ENCODE measurements around the gene GDF3.
"Not testable (repeated sequence)": the region's sequence is repeated elsewhere in the genome, so short reads cannot be mapped to it uniquely, and the experiment has no call there.

The GDF3 gene

GRCh38 chr12:7695566-7696197 is at the start of gene GDF3:
Gene GDF3 (minus strand): TSS chr12:7695775. CDS start chr12:7695728, 47 bp downstream.
- no peak for DNase-seq (ENCODE audit: low read depth in 2 of 2)

- DNase-seq (ENCODE audit: low read depth in 2 of 2), result no peak
These were observed 37.4 kb upstream of the GDF3 start for GRCh38 chr12:7732993-7733392.

GRCh38 chr12:7731486-7731885 is 35.9 kb upstream of the GDF3 start:
- no peak for DNase-seq (ENCODE audit: low read depth in 2 of 2)

GRCh38 chr12:7730984-7731383 is 35.4 kb upstream of the GDF3 start:
- not testable (repeated sequence) for DNase-seq (ENCODE audit: low read depth in 2 of 2)

- no peak for DNase-seq (ENCODE audit: low read depth in 2 of 2)
These were observed 34.2 kb upstream of the GDF3 start for GRCh38 chr12:7729746-7730145.

GRCh38 chr12:7723926-7724325 is 28.4 kb upstream of the GDF3 start:
- DNase-seq (ENCODE audit: low read depth in 2 of 2), result no peak

GRCh38 chr12:7719946-7720730 is 24.6 kb upstream of the GDF3 start:
- no peak for DNase-seq (ENCODE audit: low read depth in 2 of 2)

GRCh38 chr12:7716381-7716780 is 20.8 kb upstream of the GDF3 start:
- no peak for DNase-seq (ENCODE audit: low read depth in 2 of 2)

GRCh38 chr12:7712841-7713442 is 17.4 kb upstream of the GDF3 start:
- DNase-seq (ENCODE audit: low read depth in 2 of 2), result no peak

GRCh38 chr12:7711133-7711532 is 15.6 kb upstream of the GDF3 start, which contains the start of gene DPPA3:
Gene DPPA3 (plus strand): TSS chr12:7711433. CDS start chr12:7711571, 138 bp downstream.
- DNase-seq (ENCODE audit: low read depth in 2 of 2), result no peak

- DNase-seq (ENCODE audit: low read depth in 2 of 2), result no peak
These were observed 14.5 kb upstream of the GDF3 start for GRCh38 chr12:7709969-7710675.

- DNase-seq (ENCODE audit: low read depth in 2 of 2), result no peak
These were observed 10.3 kb upstream of the GDF3 start for GRCh38 chr12:7705846-7706245.

- no peak for DNase-seq (ENCODE audit: low read depth in 2 of 2)
These were observed 376 bp downstream of the GDF3 start for GRCh38 chr12:7695237-7695560.

GRCh38 chr12:7694556-7695236 is 879 bp downstream of the GDF3 start:
- no peak for DNase-seq (ENCODE audit: low read depth in 2 of 2)

GRCh38 chr12:7693793-7694192 is 1.8 kb downstream of the GDF3 start:
- no peak for DNase-seq (ENCODE audit: low read depth in 2 of 2)

GRCh38 chr12:7681535-7681934 is 14.0 kb downstream of the GDF3 start:
- DNase-seq (ENCODE audit: low read depth in 2 of 2), result no peak

GRCh38 chr12:7679251-7680045 is 16.1 kb downstream of the GDF3 start:
- no peak for DNase-seq (ENCODE audit: low read depth in 2 of 2)

- no peak for DNase-seq (ENCODE audit: low read depth in 2 of 2)
These were observed 16.8 kb downstream of the GDF3 start for GRCh38 chr12:7678744-7679143.

GRCh38 chr12:7677432-7677888 is 18.1 kb downstream of the GDF3 start:
- DNase-seq (ENCODE audit: low read depth in 2 of 2), result not testable (repeated sequence)

GRCh38 chr12:7675455-7675854 is 20.1 kb downstream of the GDF3 start:
- not testable (repeated sequence) for DNase-seq (ENCODE audit: low read depth in 2 of 2)

GRCh38 chr12:7668171-7668570 is 27.4 kb downstream of the GDF3 start:
- no peak for DNase-seq (ENCODE audit: low read depth in 2 of 2)

Data from stimulated activated CD8-positive, alpha-beta memory T cell treated with anti-CD3 and anti-CD28 coated beads, Interleukin-2, amount 100 ng/mL, for 1 hour (primary cell).